Hematopoietic multipotent progenitor cell treated with erythropoietin and hydrocortisone succinate and interleukin-3 and kit ligand, for 6 days (in vitro differentiated cells): ENCODE results near the gene LRRC73.
"Not testable (repeated sequence)": the region's sequence is repeated elsewhere in the genome, so short reads cannot be mapped to it uniquely, and the experiment has no call there.

Experiments used
- DNase-seq: peaks from one replicate; pipeline ENCODE4 v3.0.0-alpha.2; 2015

LRRC73 gene

DNA sequence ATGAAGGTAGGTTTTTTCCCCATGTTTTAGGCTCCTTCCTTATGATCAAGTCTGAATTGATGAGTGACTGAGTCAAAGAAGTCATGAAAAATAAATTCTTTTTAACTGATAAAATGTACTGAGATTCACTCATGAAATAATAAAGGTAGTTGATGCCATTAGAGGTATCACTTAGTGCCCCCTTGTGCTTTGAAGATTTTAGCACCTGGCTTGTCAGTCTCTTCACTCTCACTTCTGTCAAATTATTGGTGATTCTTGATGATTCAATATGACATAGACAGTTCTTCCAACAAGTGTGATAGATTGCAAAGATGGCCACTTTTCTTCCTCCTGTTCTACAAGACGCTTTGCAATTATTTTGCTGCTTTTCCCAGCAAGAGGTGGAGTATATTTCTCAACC lies 50.6 kb downstream of the LRRC73 start:
- DNase-seq: no peak

DNA sequence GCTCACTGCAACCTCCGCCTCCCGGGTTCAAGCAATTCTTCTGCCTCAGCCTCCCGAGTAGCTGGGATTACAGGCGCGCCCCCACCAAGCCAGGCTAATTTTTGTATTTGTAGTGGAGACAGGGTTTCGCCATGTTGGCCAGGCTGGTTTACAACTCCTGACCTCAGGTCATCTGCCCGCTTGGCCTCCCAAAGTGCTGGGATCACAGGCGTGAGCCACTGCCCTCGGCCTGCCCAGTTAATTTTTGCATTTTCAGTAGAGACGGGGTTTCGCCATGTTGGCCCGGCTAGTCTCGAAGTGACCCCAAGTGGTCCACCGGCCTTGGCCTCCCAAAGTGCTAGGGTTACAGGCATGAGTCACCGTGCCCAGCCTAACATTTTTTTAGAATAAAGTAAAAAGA lies 52.0 kb downstream of the LRRC73 start:
- not testable (repeated sequence) for DNase-seq

DNA sequence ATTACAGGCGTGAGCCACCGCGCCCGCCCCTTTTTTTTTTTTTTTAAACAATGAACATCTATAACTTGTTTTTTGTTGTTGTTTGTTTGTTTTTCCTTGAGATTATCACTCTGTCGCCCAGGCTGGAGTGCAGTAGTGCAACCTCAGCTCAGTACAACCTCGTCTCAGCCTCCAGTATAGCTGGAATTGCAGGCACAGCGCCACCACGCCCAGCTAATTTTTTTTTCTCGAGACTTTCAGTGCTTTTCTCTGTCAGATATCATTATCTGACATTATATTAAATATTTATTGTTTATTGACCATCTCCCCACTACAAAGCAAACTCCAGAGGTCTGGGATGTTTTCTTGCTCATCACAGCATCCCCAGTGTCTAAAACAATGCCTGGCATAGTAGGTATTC lies 52.5 kb downstream of the LRRC73 start:
- no peak for DNase-seq
